GM12872 (cell line): ENCODE data around the gene TRAF2.

ENCODE experiments used
- TF ChIP-seq, protein P1 (sequence below): IDR thresholded peaks from 3 replicates; pipeline ENCODE4 v1.5.1; 2011; ENCODE audit warnings: low read depth, mild to moderate bottlenecking, low read length, moderate library complexity; ENCODE audit not compliant: insufficient read depth

TRAF2 gene

DNA sequence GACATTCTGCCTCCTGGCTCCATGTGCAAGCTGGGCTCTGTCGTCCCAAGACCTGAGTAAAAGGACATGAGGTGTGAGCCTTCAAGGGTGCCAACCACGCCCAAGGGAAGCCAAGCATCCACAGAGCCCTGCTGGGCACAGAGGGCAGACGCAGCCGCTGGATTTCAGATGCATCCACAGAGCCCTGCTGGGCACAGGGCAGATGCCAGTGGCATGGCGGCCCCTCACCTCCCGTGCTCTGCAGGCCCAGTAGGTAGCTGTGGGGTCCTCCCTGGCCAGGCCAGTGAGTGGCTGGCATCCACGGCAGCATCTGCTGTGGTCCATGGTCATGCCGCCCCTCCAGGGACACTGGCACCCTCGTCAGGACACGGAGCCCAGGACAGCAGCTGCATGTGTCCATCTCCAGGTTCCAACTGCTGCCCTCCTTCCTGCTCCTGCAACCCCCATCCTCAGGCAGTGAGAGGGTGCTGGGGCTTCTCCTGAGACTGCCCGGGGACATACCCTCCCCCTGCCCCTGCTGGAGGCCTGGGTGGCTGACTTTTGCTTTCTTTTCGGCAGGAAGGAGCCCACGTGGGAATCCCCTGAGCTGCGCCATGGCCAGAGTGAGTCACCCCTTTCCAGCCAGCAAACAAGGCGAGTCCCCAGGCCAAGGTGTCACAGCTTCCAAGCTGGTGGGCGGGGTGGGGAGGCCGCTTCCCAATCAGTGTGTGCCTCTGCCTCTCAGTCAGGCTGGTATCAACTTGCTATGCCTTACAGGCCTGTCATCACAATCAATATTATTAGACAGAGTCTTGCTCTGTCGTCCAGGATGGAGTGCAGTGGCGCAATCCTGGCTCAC lies 4.0 kb upstream of the TRAF2 start:
- TF ChIP-seq, protein P1, sequence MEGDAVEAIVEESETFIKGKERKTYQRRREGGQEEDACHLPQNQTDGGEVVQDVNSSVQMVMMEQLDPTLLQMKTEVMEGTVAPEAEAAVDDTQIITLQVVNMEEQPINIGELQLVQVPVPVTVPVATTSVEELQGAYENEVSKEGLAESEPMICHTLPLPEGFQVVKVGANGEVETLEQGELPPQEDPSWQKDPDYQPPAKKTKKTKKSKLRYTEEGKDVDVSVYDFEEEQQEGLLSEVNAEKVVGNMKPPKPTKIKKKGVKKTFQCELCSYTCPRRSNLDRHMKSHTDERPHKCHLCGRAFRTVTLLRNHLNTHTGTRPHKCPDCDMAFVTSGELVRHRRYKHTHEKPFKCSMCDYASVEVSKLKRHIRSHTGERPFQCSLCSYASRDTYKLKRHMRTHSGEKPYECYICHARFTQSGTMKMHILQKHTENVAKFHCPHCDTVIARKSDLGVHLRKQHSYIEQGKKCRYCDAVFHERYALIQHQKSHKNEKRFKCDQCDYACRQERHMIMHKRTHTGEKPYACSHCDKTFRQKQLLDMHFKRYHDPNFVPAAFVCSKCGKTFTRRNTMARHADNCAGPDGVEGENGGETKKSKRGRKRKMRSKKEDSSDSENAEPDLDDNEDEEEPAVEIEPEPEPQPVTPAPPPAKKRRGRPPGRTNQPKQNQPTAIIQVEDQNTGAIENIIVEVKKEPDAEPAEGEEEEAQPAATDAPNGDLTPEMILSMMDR: 0 out of 3 replicates have a peak, but pooled peaks have one; percentile 5

DNA sequence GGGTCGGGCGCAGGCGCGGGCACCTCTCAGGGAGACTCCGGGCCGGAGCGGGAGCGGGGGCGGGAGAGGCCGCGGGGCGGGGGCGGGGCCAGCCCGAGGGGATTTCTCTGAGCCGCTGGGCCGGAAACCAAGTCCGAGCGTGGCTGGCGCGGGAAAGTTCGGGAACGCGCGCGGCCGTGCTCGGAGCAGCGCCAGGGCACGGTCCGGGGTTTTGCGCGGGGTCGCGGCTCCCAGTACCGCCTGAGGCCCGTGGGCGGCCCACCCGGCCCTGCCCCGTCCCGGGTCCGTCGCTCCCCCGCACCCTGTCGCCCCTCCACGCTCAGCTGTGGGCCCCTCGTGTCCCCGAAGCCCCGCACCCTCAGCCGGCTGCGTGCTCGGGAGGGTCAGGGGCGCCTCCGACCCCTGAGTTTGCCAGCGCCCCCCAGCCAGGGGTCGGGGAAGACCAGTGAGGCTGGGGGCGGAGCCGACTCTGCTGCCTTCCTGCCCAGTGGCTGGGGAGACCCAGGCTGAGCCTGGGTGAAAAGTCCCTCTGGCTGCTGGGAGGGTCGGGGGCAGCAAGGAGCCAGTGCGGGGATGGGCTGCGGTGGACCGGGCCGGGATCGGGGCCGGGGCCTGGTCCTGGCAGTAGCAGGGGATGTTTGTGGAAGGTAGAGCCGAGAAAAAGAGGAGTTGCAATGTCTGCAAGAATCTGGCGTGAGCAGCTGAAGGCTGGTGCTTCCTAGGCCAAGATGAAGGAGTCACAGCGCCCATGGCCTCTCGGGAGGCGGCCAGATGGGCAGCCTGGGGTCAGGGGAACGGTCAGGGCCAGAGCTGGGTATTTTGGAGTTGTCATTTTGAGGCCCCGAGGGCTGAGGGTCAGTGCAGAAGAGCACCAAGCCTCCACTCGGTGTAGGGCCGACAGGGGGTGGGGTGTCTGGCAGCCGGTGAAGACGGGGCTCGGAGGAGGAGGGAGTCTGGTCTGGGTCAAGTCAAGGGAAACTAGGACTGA lies 588 bp downstream of the TRAF2 start:
- TF ChIP-seq, protein P1: no peak

DNA sequence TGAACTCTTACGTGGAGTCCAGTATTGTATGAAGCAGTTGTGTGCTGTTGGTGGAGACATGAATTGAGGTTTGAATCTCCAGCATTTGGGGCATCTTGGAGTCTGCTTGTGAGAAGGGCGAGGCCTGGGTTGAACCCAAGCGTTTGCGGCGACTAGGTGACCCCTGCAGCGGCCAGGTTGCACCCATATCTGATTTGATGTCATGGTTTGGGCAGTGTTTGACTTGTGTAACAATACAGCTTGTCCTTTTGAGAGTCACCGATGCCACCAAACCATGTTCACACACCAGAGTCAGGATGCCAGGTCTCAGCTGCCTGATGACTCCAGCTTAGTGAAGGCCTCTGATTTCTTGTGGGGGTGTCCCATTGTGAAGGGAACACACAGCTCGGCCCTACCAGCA lies 2.1 kb downstream of the TRAF2 start:
- TF ChIP-seq, protein P1: no peak

DNA sequence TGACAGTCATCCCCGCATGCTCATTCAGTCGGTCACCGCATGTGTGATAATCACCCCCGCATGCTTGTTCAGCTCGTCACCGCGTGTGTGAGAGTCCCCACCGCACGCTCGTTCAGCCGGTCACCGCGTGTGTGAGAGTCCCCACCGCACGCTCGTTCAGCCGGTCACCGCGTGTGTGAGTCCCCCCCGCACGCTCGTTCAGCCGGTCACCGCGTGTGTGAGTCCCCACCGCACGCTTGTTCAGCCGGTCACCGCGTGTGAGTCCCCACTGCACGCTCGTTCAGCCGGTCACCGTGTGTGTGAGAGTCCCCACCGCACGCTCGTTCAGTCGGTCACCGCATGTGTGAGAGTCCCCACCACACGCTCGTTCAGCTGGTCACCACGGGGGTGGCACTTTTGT lies 3.5 kb downstream of the TRAF2 start:
- TF ChIP-seq, protein P1: no peak

DNA sequence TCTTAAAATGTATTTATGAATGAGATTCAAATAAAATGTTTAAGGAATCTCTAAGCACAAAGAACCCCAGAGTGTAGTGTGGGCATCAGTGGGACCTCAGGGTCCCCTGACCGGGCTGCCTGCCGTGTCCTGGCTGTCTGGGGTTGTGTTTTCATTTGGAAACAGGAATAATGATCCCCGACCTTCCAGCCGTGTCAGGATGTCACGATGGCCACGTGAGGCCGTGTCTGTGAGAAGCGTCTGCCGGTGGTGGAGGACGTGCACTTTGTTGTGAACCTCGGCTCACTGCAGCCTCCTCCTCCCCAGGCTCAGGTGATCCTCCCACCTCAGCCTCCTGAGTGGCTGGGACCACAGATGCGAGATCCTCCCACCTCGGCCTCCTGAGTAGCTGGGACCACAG lies 4.3 kb downstream of the TRAF2 start:
- TF ChIP-seq, protein P1: no peak

DNA sequence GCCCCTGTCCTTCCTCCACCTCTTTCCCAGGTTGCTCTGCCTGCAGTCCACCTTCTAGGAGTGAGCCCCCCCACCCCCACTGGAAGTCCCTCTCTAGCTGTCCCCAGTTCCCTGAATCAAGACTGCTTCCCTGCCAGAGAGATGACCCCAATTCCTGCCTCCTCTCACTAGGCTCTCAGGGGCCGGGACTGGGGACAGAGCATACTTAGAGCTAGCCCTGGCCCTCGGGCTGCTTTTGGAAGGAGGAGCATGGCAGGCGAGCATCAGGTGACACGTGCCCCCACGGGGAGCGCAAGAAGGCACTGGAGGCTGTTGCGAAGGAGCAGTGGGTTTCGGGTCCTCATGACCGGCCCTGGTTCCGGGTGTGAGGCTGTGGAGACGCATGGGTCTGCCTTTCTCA lies 9.7 kb downstream of the TRAF2 start:
- TF ChIP-seq, protein P1: no peak

DNA sequence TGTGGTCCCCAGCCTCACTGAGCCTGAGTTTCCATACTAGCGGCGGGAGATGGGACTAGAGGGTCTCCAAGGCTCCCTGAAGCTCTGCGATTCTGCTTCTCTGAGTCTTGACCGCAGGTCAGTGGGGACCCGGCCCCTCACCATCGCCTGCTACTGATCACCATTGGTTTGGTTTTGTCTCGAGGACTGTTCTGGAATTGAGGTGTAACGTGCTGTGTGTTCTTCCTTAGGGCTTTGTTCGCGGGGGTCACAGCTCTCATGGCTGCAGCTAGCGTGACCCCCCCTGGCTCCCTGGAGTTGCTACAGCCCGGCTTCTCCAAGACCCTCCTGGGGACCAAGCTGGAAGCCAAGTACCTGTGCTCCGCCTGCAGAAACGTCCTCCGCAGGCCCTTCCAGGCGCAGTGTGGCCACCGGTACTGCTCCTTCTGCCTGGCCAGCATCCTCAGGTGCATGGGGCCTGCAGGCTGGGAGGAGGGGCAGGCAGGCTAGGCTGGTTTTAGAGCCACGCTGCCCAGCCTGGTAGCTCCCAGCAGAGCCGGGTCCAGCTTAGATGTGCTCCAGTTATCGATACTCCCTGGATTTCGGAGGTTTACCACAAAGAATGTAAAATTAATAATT lies 12.3 kb downstream of the TRAF2 start:
- TF ChIP-seq, protein P1: no peak
